Stimulated activated naive CD8-positive, alpha-beta T cell treated with anti-CD3 and anti-CD28 coated beads, Interleukin-15, amount 100 ng/mL, for 72 hours (primary cell): ENCODE results near the gene ALOX12.
"Not testable (repeated sequence)": the region's sequence is repeated elsewhere in the genome, so short reads cannot be mapped to it uniquely, and the experiment has no call there.

ENCODE experiments used
- ATAC-seq: fragments of 150-1000 bp; cut with Tn5 transposase; 2 replicates; pipeline ENCODE4 v1.10.0; 2021; ENCODE audit warnings: mild to moderate bottlenecking, moderate library complexity
- DNase-seq, 2 donors: peaks; one replicate each; pipeline ENCODE4 v3.0.0; 2021 to 2022
- H3K27ac Mint-ChIP-seq, 2 donors: one replicate each; pipeline ENCODE4 v1.8.0; 2022; ENCODE audit warnings: mild to moderate bottlenecking in 2 of 2, mixed read lengths in 2 of 2, moderate library complexity in 2 of 2
- H3K27me3 Mint-ChIP-seq: one replicate; pipeline ENCODE4 v1.8.0; 2022; ENCODE audit warnings: mixed read lengths
- H3K4me1 Mint-ChIP-seq: one replicate; pipeline ENCODE4 v1.8.0; 2022; ENCODE audit warnings: mild to moderate bottlenecking, mixed read lengths
- H3K4me3 Mint-ChIP-seq, 2 donors: one replicate each; pipeline ENCODE4 v1.8.0; 2022; ENCODE audit warnings: mild to moderate bottlenecking in 2 of 2, mixed read lengths in 2 of 2, moderate library complexity in 1 of 2
- H3K9me3 Mint-ChIP-seq, 2 donors: one replicate each; pipeline ENCODE4 v1.8.0; 2022; ENCODE audit warnings: mixed read lengths in 2 of 2

ALOX12 gene

GRCh38 chr17:7045492-7046126 lies 49.8 kb downstream of the ALOX12 start:
- H3K4me1 Mint-ChIP-seq = peaks cover 52% of the 10 kb centered on the region
- no peak overlapping the region for H3K27ac Mint-ChIP-seq
- peak; percentile 41 to 42 for DNase-seq

GRCh38 chr17:7046127-7046724 lies 50.4 kb downstream of the ALOX12 start:
- H3K4me3 Mint-ChIP-seq = peak overlapping the region; percentile 85 to 88
- no peaks in the 10 kb centered on the region for H3K27me3 Mint-ChIP-seq
- peak in 1 of 2 donors; percentile 40 for DNase-seq
- H3K4me1 Mint-ChIP-seq = peaks cover 48% of the 10 kb centered on the region
- peak; percentile 10 for ATAC-seq
- H3K27ac Mint-ChIP-seq = peak overlapping the region in 1 of 2 donors; percentile 35
- no peaks in the 10 kb centered on the region for H3K9me3 Mint-ChIP-seq

More at GRCh38 chr17:7045492-7046126, 49.8 kb downstream of the ALOX12 start:
- H3K4me3 Mint-ChIP-seq = peak overlapping the region; percentile 85 to 88
- no peaks in the 10 kb centered on the region for H3K9me3 Mint-ChIP-seq
- ATAC-seq = no peak
- no peaks in the 10 kb centered on the region for H3K27me3 Mint-ChIP-seq

DNA sequence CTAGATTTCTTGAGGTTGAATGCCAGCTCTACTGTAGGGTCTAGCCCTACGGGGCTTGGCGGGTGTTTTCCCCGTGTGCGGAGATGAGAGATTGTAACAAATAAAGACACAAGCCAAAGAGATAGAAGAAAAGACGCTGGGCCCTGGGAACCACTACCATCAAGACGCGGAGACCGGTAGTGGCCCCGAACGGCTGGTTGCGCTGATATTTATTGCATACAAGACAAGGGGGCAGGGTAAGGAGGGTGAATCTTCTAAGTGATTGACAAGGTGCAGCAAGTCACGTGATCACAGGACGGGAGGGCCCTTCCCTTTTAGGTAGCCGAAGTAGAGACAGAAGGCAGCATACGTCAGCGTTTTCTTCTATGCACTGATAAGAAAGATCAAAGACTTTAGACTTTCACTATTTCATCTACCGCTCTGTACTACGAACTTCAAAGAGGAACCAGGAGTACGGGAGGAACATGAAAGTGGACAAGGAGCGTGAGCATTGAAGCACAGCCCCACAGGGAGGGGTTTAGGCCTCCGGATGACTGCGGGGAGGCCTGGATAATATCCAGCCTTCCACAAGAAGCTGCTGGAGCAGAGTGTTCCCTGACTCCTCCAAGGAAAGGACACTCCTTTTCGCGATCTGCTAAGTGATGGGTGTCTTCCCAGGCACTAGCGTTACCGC lies 51.0 kb downstream of the ALOX12 start:
- DNase-seq = peak; percentile 57 to 80
- peak overlapping the region; percentile 35 to 82 for H3K27ac Mint-ChIP-seq

GRCh38 chr17:7047566-7047965 lies 51.7 kb downstream of the ALOX12 start:
- H3K27me3 Mint-ChIP-seq = no peaks in the 10 kb centered on the region
- DNase-seq = no peak
- peak overlapping the region in 1 of 2 donors; percentile 66 for H3K27ac Mint-ChIP-seq
- ATAC-seq = peak; percentile 26
- no peaks in the 10 kb centered on the region for H3K9me3 Mint-ChIP-seq
- peaks cover 39% of the 10 kb centered on the region for H3K4me1 Mint-ChIP-seq
- peak overlapping the region in 1 of 2 donors; percentile 85 for H3K4me3 Mint-ChIP-seq

More for the DNA sequence above, 51.0 kb downstream of the ALOX12 start:
- H3K27me3 Mint-ChIP-seq, H3K9me3 Mint-ChIP-seq: not testable (repeated sequence)
- H3K4me3 Mint-ChIP-seq = peak overlapping the region; percentile 85 to 88
- ATAC-seq = peak; percentile 35
- H3K4me1 Mint-ChIP-seq = peaks cover 42% of the 10 kb centered on the region

DNA sequence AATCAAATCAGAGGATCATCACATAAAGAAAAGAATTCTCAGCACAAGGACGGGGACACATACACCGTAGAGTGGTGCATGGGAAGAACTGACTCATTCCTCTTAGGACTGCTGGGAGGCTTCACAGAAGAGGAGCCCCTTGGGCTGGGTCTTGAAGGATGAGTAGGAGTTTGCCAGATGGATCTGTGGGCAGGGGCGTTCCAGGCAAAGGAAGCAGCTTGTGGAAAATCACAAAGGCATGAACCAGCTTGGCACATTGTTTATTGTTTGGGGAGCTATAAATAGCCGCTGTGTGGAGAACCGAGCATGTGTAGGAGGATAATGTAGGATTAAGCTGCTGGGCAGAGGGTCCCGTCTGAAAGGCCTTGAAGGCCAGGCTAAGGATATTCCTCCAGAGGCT lies 53.1 kb downstream of the ALOX12 start:
- ATAC-seq (no peak), DNase-seq (no peak)
- H3K4me1 Mint-ChIP-seq = peaks cover 27% of the 10 kb centered on the region
- H3K9me3 Mint-ChIP-seq = no peaks in the 10 kb centered on the region
- no peak overlapping the region for H3K4me3 Mint-ChIP-seq
- no peaks in the 10 kb centered on the region for H3K27me3 Mint-ChIP-seq
- H3K27ac Mint-ChIP-seq = no peak overlapping the region

GRCh38 chr17:7050583-7050982 lies 54.7 kb downstream of the ALOX12 start:
- not testable (repeated sequence) for DNase-seq, H3K4me3 Mint-ChIP-seq, H3K9me3 Mint-ChIP-seq, ATAC-seq, H3K27me3 Mint-ChIP-seq, H3K27ac Mint-ChIP-seq
- peaks cover 24% of the 10 kb centered on the region for H3K4me1 Mint-ChIP-seq

GRCh38 chr17:7056386-7056785 lies 60.5 kb downstream of the ALOX12 start:
- no peak overlapping the region for H3K4me3 Mint-ChIP-seq
- ATAC-seq (no peak), DNase-seq (no peak)
- no peaks in the 10 kb centered on the region for H3K9me3 Mint-ChIP-seq
- no peaks in the 10 kb centered on the region for H3K27me3 Mint-ChIP-seq
- H3K27ac Mint-ChIP-seq = no peak overlapping the region
- H3K4me1 Mint-ChIP-seq = peaks cover 19% of the 10 kb centered on the region

DNA sequence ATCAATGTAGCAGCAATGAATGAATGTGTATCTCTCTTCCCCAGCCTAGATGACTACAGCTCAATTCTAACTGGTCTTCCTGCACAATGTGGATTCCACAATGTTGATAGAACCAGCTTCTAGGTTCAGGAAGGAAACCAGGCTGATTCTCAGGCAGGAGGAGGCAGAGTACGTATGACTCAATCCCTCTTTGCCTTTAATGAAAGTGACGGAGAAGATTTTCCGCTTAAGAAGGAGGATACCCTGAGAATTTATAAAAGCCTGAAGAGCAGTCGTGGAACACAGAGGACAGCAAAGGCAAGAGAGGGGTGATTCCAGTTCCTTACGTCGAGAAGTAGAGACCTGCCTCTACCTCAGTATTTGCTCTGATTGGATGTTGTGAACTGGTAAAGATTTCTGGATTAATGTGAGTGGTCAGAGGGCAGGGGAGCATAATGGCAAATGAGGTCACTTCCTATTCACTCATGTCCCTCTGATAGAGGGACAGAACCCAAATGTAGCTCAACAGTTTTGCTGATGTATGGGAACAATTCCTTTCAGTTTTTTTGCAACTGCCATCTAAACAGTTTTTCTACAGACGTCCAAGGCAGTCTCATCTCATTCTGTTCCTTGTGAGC lies 63.1 kb downstream of the ALOX12 start:
- Mint-ChIP-seq H3K4me3 (no peak overlapping the region), H3K4me1 (peaks cover 14% of the 10 kb centered on the region), H3K27me3 (peaks cover 15% of the 10 kb centered on the region), H3K27ac (peak overlapping the region in 1 of 2 donors; percentile 49), H3K9me3 (no peaks in the 10 kb centered on the region)
- ATAC-seq (no peak), DNase-seq (no peak)
